Measurements from ENCODE around the gene NELFA.

Gene NELFA

GRCh38 chr4:1968686-1969295, 40.0 kb downstream of the NELFA start:
- in situ Hi-C loops (cut with MboI; ENCODE audit: low sequenced_read_pairs), result no loop called here

GRCh38 chr4:1967512-1968149, 41.1 kb downstream of the NELFA start:
- in situ Hi-C loops (cut with MboI; ENCODE audit: low sequenced_read_pairs), result no loop called here

- in situ Hi-C loops (cut with MboI; ENCODE audit: low sequenced_read_pairs), result no loop called here
Observed at GRCh38 chr4:1964971-1965370, 43.8 kb downstream of the NELFA start.

GRCh38 chr4:1964443-1964842, 44.3 kb downstream of the NELFA start:
- in situ Hi-C loops (cut with MboI; ENCODE audit: low sequenced_read_pairs), result no loop called here

GRCh38 chr4:1962980-1963379, 45.8 kb downstream of the NELFA start:
- in situ Hi-C loops (cut with MboI; ENCODE audit: low sequenced_read_pairs), result no loop called here

- in situ Hi-C loops (cut with MboI; ENCODE audit: low sequenced_read_pairs), result no loop called here
Observed at GRCh38 chr4:1961563-1961962, 47.2 kb downstream of the NELFA start.

- in situ Hi-C loops (cut with MboI; ENCODE audit: low sequenced_read_pairs), result no loop called here
Observed at GRCh38 chr4:1961038-1961437, 47.7 kb downstream of the NELFA start.

GRCh38 chr4:1960170-1960825, 48.5 kb downstream of the NELFA start:
- in situ Hi-C loops (cut with MboI; ENCODE audit: low sequenced_read_pairs), result no loop called here

GRCh38 chr4:1959104-1959384, 49.7 kb downstream of the NELFA start:
- in situ Hi-C loops (cut with MboI; ENCODE audit: low sequenced_read_pairs), result no loop called here

- in situ Hi-C loops (cut with MboI; ENCODE audit: low sequenced_read_pairs), result no loop called here
Observed at GRCh38 chr4:1958276-1959103, 50.3 kb downstream of the NELFA start.

GRCh38 chr4:1956631-1957030, 52.1 kb downstream of the NELFA start:
- in situ Hi-C loops (cut with MboI; ENCODE audit: low sequenced_read_pairs), result no loop called here

- in situ Hi-C loops (cut with MboI; ENCODE audit: low sequenced_read_pairs), result no loop called here
Observed at GRCh38 chr4:1953335-1953734, 55.4 kb downstream of the NELFA start.

- in situ Hi-C loops (cut with MboI; ENCODE audit: low sequenced_read_pairs), result no loop called here
Observed at GRCh38 chr4:1952719-1953118, 56.1 kb downstream of the NELFA start.

- in situ Hi-C loops (cut with MboI; ENCODE audit: low sequenced_read_pairs), result no loop called here
Observed at GRCh38 chr4:1952058-1952700, 56.6 kb downstream of the NELFA start.

- in situ Hi-C loops (cut with MboI; ENCODE audit: low sequenced_read_pairs), result no loop called here
Observed at GRCh38 chr4:1950369-1950768, 58.4 kb downstream of the NELFA start.

- in situ Hi-C loops (cut with MboI; ENCODE audit: low sequenced_read_pairs), result no loop called here
Observed at GRCh38 chr4:1948892-1949436, 59.8 kb downstream of the NELFA start.

GRCh38 chr4:1948232-1948631, 60.5 kb downstream of the NELFA start:
- in situ Hi-C loops (cut with MboI; ENCODE audit: low sequenced_read_pairs), result no loop called here

- in situ Hi-C loops (cut with MboI; ENCODE audit: low sequenced_read_pairs), result no loop called here
Observed at GRCh38 chr4:1945912-1946311, 62.9 kb downstream of the NELFA start.

- in situ Hi-C loops (cut with MboI; ENCODE audit: low sequenced_read_pairs), result no loop called here
Observed at GRCh38 chr4:1945124-1945895, 63.5 kb downstream of the NELFA start.

GRCh38 chr4:1943928-1944327, 64.8 kb downstream of the NELFA start:
- in situ Hi-C loops (cut with MboI; ENCODE audit: low sequenced_read_pairs), result no loop called here

All from HL-60/S4 (cell line).